ENCODE measurements around the gene ZNF837.
"Not testable (repeated sequence)": the region's sequence is repeated elsewhere in the genome, so short reads cannot be mapped to it uniquely, and the experiment has no call there.

ZNF837 gene

GRCh38 chr19:58380662-58381459 lies at the start of gene ZNF837:
TSS of gene ZNF837 (minus strand) at chr19:58381030. CDS start at chr19:58369332, 11,698 bp downstream.
- peak; percentile 97 to 100 for DNase-seq

GRCh38 chr19:58429745-58430144 lies 48.9 kb upstream of the ZNF837 start:
- DNase-seq, result no peak

GRCh38 chr19:58428617-58429016 lies 47.8 kb upstream of the ZNF837 start:
- no peak for DNase-seq

GRCh38 chr19:58417071-58417470 lies 36.2 kb upstream of the ZNF837 start:
- DNase-seq, result no peak

- DNase-seq, result no peak
Observed at GRCh38 chr19:58416604-58417003, 35.8 kb upstream of the ZNF837 start.

GRCh38 chr19:58409010-58409790 lies 28.4 kb upstream of the ZNF837 start:
- DNase-seq, result no peak

GRCh38 chr19:58408152-58409009 lies 27.6 kb upstream of the ZNF837 start, which contains the start of gene ZNF584:
TSS of gene ZNF584 (plus strand) at chr19:58408649. CDS start at chr19:58409148, 499 bp downstream.
- peak; percentile 78 to 90 for DNase-seq

GRCh38 chr19:58407658-58408151 lies 26.9 kb upstream of the ZNF837 start:
- DNase-seq, result no peak

- no peak for DNase-seq
Observed at GRCh38 chr19:58406818-58407657, 26.2 kb upstream of the ZNF837 start.

- not testable (repeated sequence) for DNase-seq
Observed at GRCh38 chr19:58403920-58404478, 23.2 kb upstream of the ZNF837 start.

GRCh38 chr19:58401840-58402421 lies 21.1 kb upstream of the ZNF837 start:
- DNase-seq, result no peak

- peak; percentile 98 to 100 for DNase-seq
Observed at GRCh38 chr19:58400916-58401839, 20.3 kb upstream of the ZNF837 start.

GRCh38 chr19:58400316-58400915 lies 19.6 kb upstream of the ZNF837 start:
- DNase-seq, result no peak

- no peak for DNase-seq
Observed at GRCh38 chr19:58399903-58400302, 19.1 kb upstream of the ZNF837 start.

- DNase-seq, result no peak
Observed at GRCh38 chr19:58398545-58398944, 17.7 kb upstream of the ZNF837 start.

- no peak for DNase-seq
Observed at GRCh38 chr19:58398087-58398486, 17.3 kb upstream of the ZNF837 start.

GRCh38 chr19:58397533-58398037 lies 16.8 kb upstream of the ZNF837 start:
- DNase-seq, result no peak

- DNase-seq, result no peak
Observed at GRCh38 chr19:58396691-58397532, 16.1 kb upstream of the ZNF837 start.
